ENCODE measurements around the gene GDPD3. TPM values are rescaled to one million over a fixed set of nuclear protein-coding genes. Genes with fewer than 3 reads are reported as not detected.

Gene GDPD3
- polyA plus RNA-seq, 1 donor (not counting 4 experiments of a cell fraction or from before 2014, with no cell fraction given): 1.1 TPM

DNA sequence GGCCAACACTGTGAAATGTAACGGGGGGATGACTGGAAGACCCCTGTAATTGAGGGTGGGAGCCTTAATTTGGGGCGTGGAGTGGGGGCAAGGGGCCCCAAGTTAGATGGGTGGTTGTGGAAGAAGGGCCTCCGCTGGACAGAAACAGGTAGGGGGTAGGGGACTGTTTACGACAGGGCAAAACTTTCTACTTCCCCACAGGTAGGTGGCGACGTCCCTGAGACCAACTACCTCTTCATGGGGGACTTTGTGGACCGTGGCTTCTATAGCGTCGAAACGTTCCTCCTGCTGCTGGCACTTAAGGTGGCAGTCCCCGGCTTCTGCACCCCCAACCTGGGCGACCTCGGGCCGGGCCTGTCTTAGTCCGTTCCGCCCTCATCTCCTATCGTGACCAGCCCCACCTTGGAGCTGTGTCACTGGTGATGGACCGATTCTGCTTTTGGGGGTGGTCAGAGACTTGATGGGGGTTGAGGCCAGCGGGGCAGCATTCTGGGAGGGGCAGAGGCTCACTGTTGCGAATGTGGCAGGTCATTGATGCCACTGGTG is 30.7 kb downstream of the GDPD3 start:
- Histone ChIP-seq H3K9me1 (ENCODE audit: control insufficient read depth, extremely low read depth, insufficient read depth, low read length) (no peaks in the 10 kb centered on the region), H3K27me3 (ENCODE audit: control insufficient read depth, extremely low read depth, insufficient read depth, low read length) (no peaks in the 10 kb centered on the region), H3K4me1 (ENCODE audit: control insufficient read depth, extremely low read depth, insufficient read depth, low read length) (peaks cover 6% of the 10 kb centered on the region), H3K9ac (ENCODE audit: control insufficient read depth, extremely low read depth, insufficient read depth, low read length) (no peak overlapping the region), H3K36me3 (ENCODE audit: control insufficient read depth in 2 of 2, extremely low read depth in 1 of 2, insufficient read depth in 2 of 2, low read length in 2 of 2) (peaks cover 47 to 56% of the 10 kb centered on the region in 2 experiments), H2AFZ (ENCODE audit: control insufficient read depth, low read length) (no peak overlapping the region), H3K4me3 (ENCODE audit: control insufficient read depth in 2 of 3, extremely low read depth in 1 of 3, insufficient read depth in 2 of 3, low read depth in 1 of 3, low read length in 3 of 3) (no peak overlapping the region), H3K9me3 (ENCODE audit: control insufficient read depth, low read depth, low read length) (no peaks in the 10 kb centered on the region), H4K20me1 (ENCODE audit: control insufficient read depth, extremely low read depth, insufficient read depth, low read length) (peaks cover 8% of the 10 kb centered on the region), H3K79me2 (ENCODE audit: control insufficient read depth, insufficient read depth, low read length) (peaks cover 36% of the 10 kb centered on the region), H3K27ac (ENCODE audit: control insufficient read depth, insufficient read depth, low read length) (no peak overlapping the region), H3K4me2 (ENCODE audit: control insufficient read depth, extremely low read depth, insufficient read depth, low read depth, low read length) (no peak overlapping the region)
- FAIRE-seq (no peak), DNase-seq (ENCODE audit: low read depth, low spot score) (no peak)
- dilution Hi-C loops (cut with MboI; ENCODE audit: extremely low pct_ligation_motif_present, low sequenced_read_pairs): no loop called here
- TF ChIP-seq, protein P1, sequence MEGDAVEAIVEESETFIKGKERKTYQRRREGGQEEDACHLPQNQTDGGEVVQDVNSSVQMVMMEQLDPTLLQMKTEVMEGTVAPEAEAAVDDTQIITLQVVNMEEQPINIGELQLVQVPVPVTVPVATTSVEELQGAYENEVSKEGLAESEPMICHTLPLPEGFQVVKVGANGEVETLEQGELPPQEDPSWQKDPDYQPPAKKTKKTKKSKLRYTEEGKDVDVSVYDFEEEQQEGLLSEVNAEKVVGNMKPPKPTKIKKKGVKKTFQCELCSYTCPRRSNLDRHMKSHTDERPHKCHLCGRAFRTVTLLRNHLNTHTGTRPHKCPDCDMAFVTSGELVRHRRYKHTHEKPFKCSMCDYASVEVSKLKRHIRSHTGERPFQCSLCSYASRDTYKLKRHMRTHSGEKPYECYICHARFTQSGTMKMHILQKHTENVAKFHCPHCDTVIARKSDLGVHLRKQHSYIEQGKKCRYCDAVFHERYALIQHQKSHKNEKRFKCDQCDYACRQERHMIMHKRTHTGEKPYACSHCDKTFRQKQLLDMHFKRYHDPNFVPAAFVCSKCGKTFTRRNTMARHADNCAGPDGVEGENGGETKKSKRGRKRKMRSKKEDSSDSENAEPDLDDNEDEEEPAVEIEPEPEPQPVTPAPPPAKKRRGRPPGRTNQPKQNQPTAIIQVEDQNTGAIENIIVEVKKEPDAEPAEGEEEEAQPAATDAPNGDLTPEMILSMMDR (optimal IDR thresholded peaks at IDR 0.05 in 1 of 3, IDR thresholded peaks at IDR 0.05 in 1 of 3, conservative IDR thresholded peaks at IDR 0.05 in 1 of 3; ENCODE audit: extremely low read depth in 1 of 3, insufficient read depth in 2 of 3, low read length in 3 of 3): peak; percentile 15 to 45 (median 18)
- TF ChIP-seq EZH2 (IDR thresholded peaks at IDR 0.05; ENCODE audit: low read length): no peak

DNA sequence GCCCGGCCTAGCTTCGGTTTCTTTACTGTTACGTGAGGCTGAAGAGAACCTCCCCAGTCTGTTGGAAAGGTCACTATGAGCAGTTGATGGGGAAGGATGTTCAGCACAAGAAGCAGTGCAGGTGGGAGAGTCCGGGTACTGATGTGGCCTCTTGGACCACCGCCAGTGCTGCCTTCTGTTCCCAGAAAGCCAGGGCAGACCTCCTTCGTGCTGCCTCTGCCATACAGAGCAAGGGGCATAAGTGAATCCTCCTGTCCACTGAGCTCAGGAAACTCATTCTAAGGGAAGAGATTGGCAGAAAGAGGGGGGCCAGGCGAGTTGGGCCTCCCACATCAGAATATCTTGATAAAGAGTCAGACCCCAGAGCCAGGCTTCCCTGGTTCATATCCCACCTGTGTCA is 33.9 kb downstream of the GDPD3 start:
- FAIRE-seq (no peak), DNase-seq (ENCODE audit: low read depth, low spot score) (no peak)
- Histone ChIP-seq H3K4me3 (ENCODE audit: control insufficient read depth in 2 of 3, extremely low read depth in 1 of 3, insufficient read depth in 2 of 3, low read depth in 1 of 3, low read length in 3 of 3) (no peak overlapping the region), H2AFZ (ENCODE audit: control insufficient read depth, low read length) (no peak overlapping the region), H3K27me3 (ENCODE audit: control insufficient read depth, extremely low read depth, insufficient read depth, low read length) (no peaks in the 10 kb centered on the region), H4K20me1 (ENCODE audit: control insufficient read depth, extremely low read depth, insufficient read depth, low read length) (peaks cover 8% of the 10 kb centered on the region), H3K36me3 (ENCODE audit: control insufficient read depth in 2 of 2, extremely low read depth in 1 of 2, insufficient read depth in 2 of 2, low read length in 2 of 2) (peaks cover 43 to 57% of the 10 kb centered on the region in 2 experiments), H3K9me3 (ENCODE audit: control insufficient read depth, low read depth, low read length) (no peaks in the 10 kb centered on the region), H3K79me2 (ENCODE audit: control insufficient read depth, insufficient read depth, low read length) (peaks cover 54% of the 10 kb centered on the region), H3K4me2 (ENCODE audit: control insufficient read depth, extremely low read depth, insufficient read depth, low read depth, low read length) (no peak overlapping the region), H3K4me1 (ENCODE audit: control insufficient read depth, extremely low read depth, insufficient read depth, low read length) (peaks cover 23% of the 10 kb centered on the region), H3K9me1 (ENCODE audit: control insufficient read depth, extremely low read depth, insufficient read depth, low read length) (no peaks in the 10 kb centered on the region), H3K27ac (ENCODE audit: control insufficient read depth, insufficient read depth, low read length) (no peak overlapping the region), H3K9ac (ENCODE audit: control insufficient read depth, extremely low read depth, insufficient read depth, low read length) (no peak overlapping the region)
- dilution Hi-C loops (cut with MboI; ENCODE audit: extremely low pct_ligation_motif_present, low sequenced_read_pairs): no loop called here
- no peak for TF ChIP-seq EZH2 (IDR thresholded peaks at IDR 0.05; ENCODE audit: low read length)
- TF ChIP-seq, protein P1 (optimal IDR thresholded peaks at IDR 0.05 in 1 of 3, IDR thresholded peaks at IDR 0.05 in 1 of 3, conservative IDR thresholded peaks at IDR 0.05 in 1 of 3; ENCODE audit: extremely low read depth in 1 of 3, insufficient read depth in 2 of 3, low read length in 3 of 3): no peak

Data from keratinocyte (primary cell).